Naive B cell (primary cell): ENCODE results near the gene SAC3D1. TPM values are rescaled to one million over a fixed set of nuclear protein-coding genes. Genes with fewer than 3 reads are reported as not detected.

Source experiments
- ATAC-seq, 2 donors: fragments of 150-1000 bp; cut with Tn5 transposase; 2 replicates each; pipeline ENCODE4 v1.10.0; 2021; ENCODE audit warnings: low read depth in 2 of 2, mild to moderate bottlenecking in 2 of 2, moderate library complexity in 2 of 2
- DNase-seq: peaks from one replicate; pipeline ENCODE4 v3.0.0; 2022
- H3K27ac Mint-ChIP-seq, 6 donors: one replicate each; pipeline ENCODE4 v1.8.0; 2020 to 2022; ENCODE audit warnings: mild to moderate bottlenecking in 6 of 6, mixed read lengths in 6 of 6, moderate library complexity in 5 of 6, inconsistent platforms in 2 of 6
- H3K27me3 Mint-ChIP-seq, 3 donors: one replicate each; pipeline ENCODE4 v1.8.0; 2021 to 2022; ENCODE audit warnings: mixed read lengths in 3 of 3, mild to moderate bottlenecking in 1 of 3
- H3K36me3 Mint-ChIP-seq, 2 donors: one replicate each; pipeline ENCODE4 v1.8.0; 2020 to 2022; ENCODE audit warnings: mixed read lengths in 2 of 2, inconsistent platforms in 1 of 2, mild to moderate bottlenecking in 1 of 2
- H3K4me1 Mint-ChIP-seq, 3 donors: one replicate each; pipeline ENCODE4 v1.8.0; 2020 to 2022; ENCODE audit warnings: mixed read lengths in 3 of 3, inconsistent platforms in 1 of 3, mild to moderate bottlenecking in 1 of 3, moderate library complexity in 1 of 3
- H3K4me3 Mint-ChIP-seq, 8 donors: one replicate each; pipeline ENCODE4 v1.8.0; 2020 to 2022; ENCODE audit warnings: mild to moderate bottlenecking in 8 of 8, mixed read lengths in 8 of 8, moderate library complexity in 8 of 8, inconsistent platforms in 2 of 8
- H3K9me3 Mint-ChIP-seq, 7 donors: one replicate each; pipeline ENCODE4 v1.8.0; 2020 to 2022; ENCODE audit warnings: mixed read lengths in 7 of 7, mild to moderate bottlenecking in 5 of 7, inconsistent platforms in 2 of 7, moderate library complexity in 1 of 7
- polyA plus RNA-seq, 6 donors: library from polyadenylated mRNA; unstranded; fragments of 300-500 nt; fragmentation: Illumina TruSeq; gene quantifications; one replicate each; pipeline ENCODE4 v1.2.3, GENCODE V29; 2021; ENCODE audit warnings: low read depth in 6 of 6

SAC3D1 gene
- polyA plus RNA-seq, 6 donors from 2014 or later: 4.7 to 9.6 (median 6.4) TPM

DNA sequence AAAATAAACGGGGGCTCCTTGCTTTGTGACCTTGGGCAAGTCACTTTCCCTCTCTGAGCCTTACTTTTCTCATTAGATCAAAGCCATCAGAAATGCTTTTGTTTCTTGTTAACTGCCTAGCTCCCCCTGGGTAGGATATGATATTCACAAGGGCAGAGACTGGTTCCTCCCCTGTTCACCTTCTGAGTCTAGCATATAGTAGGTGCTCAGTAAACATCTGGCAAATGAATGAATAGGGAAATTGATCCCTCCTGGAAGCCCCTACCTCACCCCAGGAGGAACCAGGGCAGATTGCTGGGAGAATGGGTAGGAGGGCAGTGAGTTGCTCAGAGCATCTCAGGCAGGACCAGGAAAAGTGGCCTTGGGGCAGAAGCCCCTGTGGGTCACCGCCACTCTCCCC, 6.6 kb upstream of the SAC3D1 start:
- ATAC-seq: no peak
- no peak for DNase-seq
- Mint-ChIP-seq H3K27ac (no peak overlapping the region), H3K4me1 (peaks cover 0 to 8% (median 6%) of the 10 kb centered on the region in 3 donors), H3K4me3 (no peak overlapping the region), H3K27me3 (no peaks in the 10 kb centered on the region), H3K9me3 (no peaks in the 10 kb centered on the region), H3K36me3 (no peaks in the 10 kb centered on the region)

- no peak for DNase-seq
- H3K4me3 Mint-ChIP-seq: no peak overlapping the region
- H3K9me3 Mint-ChIP-seq: no peaks in the 10 kb centered on the region
- H3K27me3 Mint-ChIP-seq: no peaks in the 10 kb centered on the region
- no peak for ATAC-seq
- no peaks in the 10 kb centered on the region for H3K36me3 Mint-ChIP-seq
- no peak overlapping the region for H3K27ac Mint-ChIP-seq
- peaks cover 1 to 16% (median 6%) of the 10 kb centered on the region in 3 donors for H3K4me1 Mint-ChIP-seq
Measured at GRCh38 chr11:65035579-65035978, 5.4 kb upstream of the SAC3D1 start.

DNA sequence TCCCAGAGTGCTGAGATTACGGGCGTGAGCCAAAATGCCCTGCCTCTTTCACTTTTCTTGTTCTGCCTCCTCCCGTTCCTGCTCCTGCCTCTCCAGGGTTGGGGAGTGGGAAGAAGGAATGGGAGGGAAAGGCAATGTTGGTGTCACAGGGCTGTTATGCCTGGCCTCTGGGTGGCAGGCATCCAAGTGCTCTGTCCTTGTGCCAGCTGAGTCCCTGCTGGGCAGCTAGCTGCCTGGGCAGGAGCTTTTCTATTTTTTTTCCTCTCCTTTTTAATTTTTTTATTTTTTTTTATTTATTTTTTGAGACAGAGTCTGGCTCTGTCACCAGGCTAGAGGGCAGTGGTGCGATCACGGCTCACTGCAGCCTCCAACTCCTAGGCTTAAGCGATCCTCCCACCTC, 4.1 kb upstream of the SAC3D1 start:
- Mint-ChIP-seq H3K27ac (no peak overlapping the region), H3K36me3 (no peaks in the 10 kb centered on the region), H3K9me3 (no peaks in the 10 kb centered on the region), H3K4me3 (no peak overlapping the region), H3K27me3 (no peaks in the 10 kb centered on the region), H3K4me1 (peaks cover 5 to 22% (median 9%) of the 10 kb centered on the region in 3 donors)
- ATAC-seq (no peak), DNase-seq (no peak)

DNA sequence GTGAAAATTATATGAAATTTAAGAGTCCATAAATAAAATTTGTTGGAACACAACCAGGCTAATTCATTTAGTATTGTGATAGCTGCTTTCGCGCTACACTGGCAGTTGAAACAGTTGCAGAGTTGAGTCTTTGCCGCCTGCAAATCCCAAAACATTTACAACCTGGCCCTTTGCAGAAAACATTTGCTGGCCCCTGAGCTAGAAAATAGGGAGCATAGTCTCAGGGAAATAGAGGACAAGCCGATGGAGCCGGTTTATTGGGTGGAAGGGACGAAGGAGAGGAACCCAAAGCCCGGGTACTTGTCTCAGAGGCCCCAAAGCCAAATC, 527 bp upstream of the SAC3D1 start:
- peaks cover 0 to 10% of the 10 kb centered on the region in 2 donors for H3K36me3 Mint-ChIP-seq
- ATAC-seq (no peak), DNase-seq (no peak)
- peak overlapping the region; percentile 79 to 96 (median 92) for H3K27ac Mint-ChIP-seq
- H3K9me3 Mint-ChIP-seq: no peaks in the 10 kb centered on the region
- peaks cover 9 to 28% (median 13%) of the 10 kb centered on the region in 3 donors for H3K4me1 Mint-ChIP-seq
- H3K27me3 Mint-ChIP-seq: no peaks in the 10 kb centered on the region
- H3K4me3 Mint-ChIP-seq: peak overlapping the region; percentile 94 to 97 (median 96)

DNA sequence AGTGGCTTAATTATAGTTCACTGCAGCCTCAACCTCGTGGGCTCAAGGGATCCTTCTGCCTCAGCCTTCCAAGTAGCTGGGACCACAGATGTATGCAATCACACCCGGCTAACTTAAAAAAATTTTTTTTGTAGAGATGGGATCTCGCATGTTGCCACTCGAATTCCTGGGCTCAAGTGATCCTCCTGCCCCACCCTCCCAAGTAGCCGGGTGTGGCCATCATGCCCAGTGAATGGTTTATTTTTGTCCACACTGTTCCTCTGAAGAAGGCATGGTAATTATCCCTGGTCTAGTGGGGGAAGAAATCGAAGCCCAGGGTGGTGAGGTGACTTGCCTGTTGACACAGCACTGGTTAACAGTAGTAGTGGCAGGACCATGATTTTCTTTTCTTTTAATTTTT, 1.9 kb downstream of the SAC3D1 start:
- no peaks in the 10 kb centered on the region for H3K27me3 Mint-ChIP-seq
- no peak for DNase-seq
- no peaks in the 10 kb centered on the region for H3K9me3 Mint-ChIP-seq
- H3K4me1 Mint-ChIP-seq: peaks cover 18 to 39% (median 20%) of the 10 kb centered on the region in 3 donors
- H3K27ac Mint-ChIP-seq: no peak overlapping the region
- ATAC-seq: no peak
- peak overlapping the region; percentile 12 to 94 (median 86) for H3K4me3 Mint-ChIP-seq
- H3K36me3 Mint-ChIP-seq: peaks cover 0 to 10% of the 10 kb centered on the region in 2 donors

DNA sequence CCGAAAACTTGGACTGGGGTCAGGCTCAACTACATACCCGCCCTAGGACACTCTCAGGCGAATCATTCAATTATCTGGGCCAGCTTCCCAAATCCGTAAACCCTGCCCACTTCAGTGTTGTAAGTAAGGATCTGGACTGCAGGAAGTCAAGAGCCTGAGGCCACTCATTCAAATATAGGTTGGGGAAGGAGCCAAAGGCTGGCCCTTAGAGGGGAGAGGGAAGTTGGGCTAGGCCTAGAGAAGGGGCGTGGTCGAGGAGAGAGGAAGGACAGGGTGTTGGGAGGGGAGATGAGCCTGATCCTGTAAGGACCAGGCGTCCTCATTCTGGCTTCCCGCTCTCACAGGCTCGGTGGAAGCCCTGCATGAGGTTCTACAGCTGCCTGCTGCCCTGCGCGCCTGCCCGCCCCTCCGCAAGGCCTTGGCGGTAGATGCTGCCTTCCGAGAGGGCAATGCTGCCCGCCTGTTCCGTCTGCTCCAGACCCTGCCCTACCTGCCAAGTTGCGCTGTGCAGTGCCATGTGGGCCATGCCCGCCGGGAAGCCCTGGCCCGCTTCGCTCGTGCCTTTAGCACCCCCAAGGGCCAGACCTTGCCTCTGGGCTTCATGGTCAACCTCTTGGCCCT, 3.0 kb downstream of the SAC3D1 start:
- no peak for ATAC-seq
- Mint-ChIP-seq H3K27me3 (no peaks in the 10 kb centered on the region), H3K4me1 (peaks cover 14 to 37% (median 25%) of the 10 kb centered on the region in 3 donors), H3K4me3 (peak overlapping the region in 3 of 8 donors; percentile 6 to 88 (median 38)), H3K36me3 (peaks cover 0 to 10% of the 10 kb centered on the region in 2 donors), H3K9me3 (no peaks in the 10 kb centered on the region), H3K27ac (peak overlapping the region in 1 of 6 donors; percentile 76)
- DNase-seq: no peak

GRCh38 chr11:65045061-65045460, 4.1 kb downstream of the SAC3D1 start:
- Mint-ChIP-seq H3K4me3 (peak overlapping the region in 2 of 8 donors; percentile 50 to 88), H3K9me3 (no peaks in the 10 kb centered on the region), H3K27ac (no peak overlapping the region), H3K27me3 (no peaks in the 10 kb centered on the region), H3K36me3 (peaks cover 0 to 10% of the 10 kb centered on the region in 2 donors), H3K4me1 (peaks cover 14 to 32% (median 25%) of the 10 kb centered on the region in 3 donors)
- ATAC-seq (no peak), DNase-seq (no peak)

DNA sequence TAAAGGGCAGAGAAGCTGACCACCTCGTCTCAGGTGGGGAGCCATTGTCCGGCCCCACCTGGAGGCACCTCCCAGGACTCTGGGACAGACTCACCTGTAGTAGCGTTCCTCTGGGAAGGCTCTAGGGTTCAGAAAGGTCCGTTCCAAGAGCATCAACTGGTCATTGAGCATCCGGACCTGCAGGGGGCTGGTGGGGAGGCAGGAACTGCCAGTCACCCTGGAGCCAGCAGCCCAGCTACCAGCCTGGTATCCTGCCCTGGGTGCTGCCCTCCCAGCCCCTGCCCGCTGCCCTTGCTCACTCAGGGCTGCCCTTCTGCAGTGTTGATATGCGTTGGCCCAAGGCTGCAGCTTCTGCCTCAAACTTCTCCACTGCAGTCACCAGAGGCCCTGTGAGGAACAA, 4.7 kb downstream of the SAC3D1 start:
- Mint-ChIP-seq H3K36me3 (peaks cover 0 to 10% of the 10 kb centered on the region in 2 donors), H3K9me3 (no peaks in the 10 kb centered on the region), H3K27me3 (no peaks in the 10 kb centered on the region), H3K27ac (no peak overlapping the region), H3K4me1 (peaks cover 14 to 28% (median 22%) of the 10 kb centered on the region in 3 donors), H3K4me3 (peak overlapping the region in 3 of 8 donors; percentile 47 to 88 (median 52))
- DNase-seq (no peak), ATAC-seq (no peak)

GRCh38 chr11:65047581-65048422, 6.8 kb downstream of the SAC3D1 start:
- Mint-ChIP-seq H3K36me3 (peaks cover 0 to 10% of the 10 kb centered on the region in 2 donors), H3K9me3 (no peaks in the 10 kb centered on the region), H3K27ac (peak overlapping the region in 5 of 6 donors; percentile 36 to 86 (median 71)), H3K4me3 (peak overlapping the region; percentile 82 to 98 (median 86)), H3K27me3 (no peaks in the 10 kb centered on the region), H3K4me1 (peaks cover 12 to 21% (median 20%) of the 10 kb centered on the region in 3 donors)
- peak; percentile 20 for DNase-seq
- peak; percentile 73 to 79 for ATAC-seq

GRCh38 chr11:65051398-65051858, 10.4 kb downstream of the SAC3D1 start:
- no peak for ATAC-seq
- Mint-ChIP-seq H3K27ac (peak overlapping the region in 1 of 6 donors; percentile 50), H3K4me3 (no peak overlapping the region), H3K9me3 (no peaks in the 10 kb centered on the region), H3K27me3 (no peaks in the 10 kb centered on the region), H3K4me1 (peaks cover 26 to 35% (median 34%) of the 10 kb centered on the region in 3 donors), H3K36me3 (no peaks in the 10 kb centered on the region)
- DNase-seq: no peak

DNA sequence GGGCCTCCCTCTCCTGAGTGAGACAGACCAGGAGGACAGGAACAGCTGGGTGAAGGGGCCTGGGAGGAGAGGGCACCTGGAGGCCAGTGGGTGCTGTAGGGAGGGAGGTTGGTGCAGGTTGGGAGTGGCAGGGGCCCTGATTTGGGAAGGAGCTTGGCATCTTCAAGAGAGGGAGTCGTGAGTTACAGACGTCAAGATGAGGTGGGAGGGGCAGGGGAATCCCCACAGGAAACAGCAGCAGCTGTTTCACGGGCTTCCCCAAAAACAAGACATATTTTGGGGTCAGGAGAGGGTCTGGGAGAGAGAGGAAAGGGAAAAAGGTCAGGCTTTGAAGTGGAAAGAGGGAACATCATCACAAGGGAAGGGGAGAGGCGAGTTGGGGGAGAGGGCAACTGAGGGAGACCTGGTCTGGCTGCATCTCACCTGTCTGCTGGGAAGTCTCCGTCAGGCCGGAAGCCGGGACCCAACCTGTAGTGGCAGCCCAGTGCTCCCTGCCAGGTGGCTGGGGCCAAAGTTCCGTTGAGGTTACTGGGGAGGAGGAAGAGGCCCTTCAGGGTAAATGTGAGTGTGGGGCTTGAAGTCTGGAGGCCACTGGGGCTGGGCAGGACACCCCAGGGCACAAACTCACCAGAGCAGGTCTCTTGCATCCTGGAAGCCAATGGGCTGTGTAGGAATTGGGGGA, 13.0 kb downstream of the SAC3D1 start:
- peaks cover 18 to 19% (median 19%) of the 10 kb centered on the region in 3 donors for H3K4me1 Mint-ChIP-seq
- no peaks in the 10 kb centered on the region for H3K36me3 Mint-ChIP-seq
- peak overlapping the region; percentile 35 to 95 (median 74) for H3K27ac Mint-ChIP-seq
- H3K4me3 Mint-ChIP-seq: peak overlapping the region in 7 of 8 donors; percentile 47 to 88 (median 64)
- H3K27me3 Mint-ChIP-seq: no peaks in the 10 kb centered on the region
- no peak for DNase-seq
- H3K9me3 Mint-ChIP-seq: no peaks in the 10 kb centered on the region
- ATAC-seq: peak; percentile 79 to 80

- Mint-ChIP-seq H3K4me3 (no peak overlapping the region), H3K36me3 (no peaks in the 10 kb centered on the region), H3K27me3 (peaks cover 0 to 6% (median 0%) of the 10 kb centered on the region in 3 donors), H3K9me3 (no peaks in the 10 kb centered on the region), H3K27ac (peak overlapping the region in 1 of 6 donors; percentile 57), H3K4me1 (peaks cover 18 to 19% (median 19%) of the 10 kb centered on the region in 3 donors)
- DNase-seq (no peak), ATAC-seq (no peak)
Measured at GRCh38 chr11:65055538-65055937, 14.5 kb downstream of the SAC3D1 start.

- Mint-ChIP-seq H3K27ac (peak overlapping the region in 1 of 6 donors; percentile 77), H3K4me3 (no peak overlapping the region), H3K9me3 (no peaks in the 10 kb centered on the region), H3K36me3 (no peaks in the 10 kb centered on the region), H3K27me3 (peaks cover 0 to 6% (median 0%) of the 10 kb centered on the region in 3 donors), H3K4me1 (peaks cover 18 to 32% (median 19%) of the 10 kb centered on the region in 3 donors)
- DNase-seq: no peak
- no peak for ATAC-seq
Measured at GRCh38 chr11:65056999-65057398, 16.0 kb downstream of the SAC3D1 start.
